Fibroblast of villous mesenchyme (primary cell): ENCODE measurements around the gene IFIT5. TPM values are rescaled to one million over a fixed set of nuclear protein-coding genes. Genes with fewer than 3 reads are reported as not detected.

ENCODE experiments used
- DNase-seq: peaks from one replicate; pipeline ENCODE4 v3.0.0-alpha.2; 2010; ENCODE audit warnings: low read depth
- H3K4me3 ChIP-seq: 2 replicates; pipeline ENCODE4 v1.5.1; 2011; ENCODE audit warnings: low read depth, mild to moderate bottlenecking, low read length
- total RNA-seq: library from RNA; depleted of rRNA; stranded (reverse); fragments of >200 nt; gene quantifications from 2 replicates; pipeline ENCODE4 v1.2.3, GENCODE V29; 2012
- TF ChIP-seq, protein P1 (sequence below): IDR thresholded peaks from 2 replicates; pipeline ENCODE4 v1.5.1; 2012; ENCODE audit warnings: low read depth, mild to moderate bottlenecking, low read length; ENCODE audit not compliant: insufficient read depth

IFIT5 gene
- total RNA-seq, 1 donor, result 52.7 TPM

DNA sequence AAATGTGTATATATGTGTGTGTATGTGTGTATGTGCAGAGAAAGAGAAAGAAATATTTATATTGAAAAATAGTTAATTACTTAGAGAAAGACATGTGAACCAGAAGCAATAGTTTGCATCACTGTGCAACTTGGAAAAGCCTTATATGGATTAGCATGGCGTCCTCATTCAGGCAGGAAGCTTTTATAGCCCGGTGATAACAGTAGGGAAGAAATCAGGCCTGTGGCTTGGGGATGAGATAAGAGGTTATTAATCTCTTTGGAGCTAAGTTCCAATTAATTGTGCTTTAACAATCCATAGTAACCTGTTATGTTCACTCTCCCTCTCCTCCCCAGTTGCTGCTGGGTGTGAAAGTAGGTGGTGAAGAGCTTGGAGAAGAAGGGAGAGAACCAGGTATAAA lies 36.5 kb downstream of the IFIT5 start:
- no peak overlapping the region for H3K4me3 ChIP-seq
- TF ChIP-seq, protein P1, sequence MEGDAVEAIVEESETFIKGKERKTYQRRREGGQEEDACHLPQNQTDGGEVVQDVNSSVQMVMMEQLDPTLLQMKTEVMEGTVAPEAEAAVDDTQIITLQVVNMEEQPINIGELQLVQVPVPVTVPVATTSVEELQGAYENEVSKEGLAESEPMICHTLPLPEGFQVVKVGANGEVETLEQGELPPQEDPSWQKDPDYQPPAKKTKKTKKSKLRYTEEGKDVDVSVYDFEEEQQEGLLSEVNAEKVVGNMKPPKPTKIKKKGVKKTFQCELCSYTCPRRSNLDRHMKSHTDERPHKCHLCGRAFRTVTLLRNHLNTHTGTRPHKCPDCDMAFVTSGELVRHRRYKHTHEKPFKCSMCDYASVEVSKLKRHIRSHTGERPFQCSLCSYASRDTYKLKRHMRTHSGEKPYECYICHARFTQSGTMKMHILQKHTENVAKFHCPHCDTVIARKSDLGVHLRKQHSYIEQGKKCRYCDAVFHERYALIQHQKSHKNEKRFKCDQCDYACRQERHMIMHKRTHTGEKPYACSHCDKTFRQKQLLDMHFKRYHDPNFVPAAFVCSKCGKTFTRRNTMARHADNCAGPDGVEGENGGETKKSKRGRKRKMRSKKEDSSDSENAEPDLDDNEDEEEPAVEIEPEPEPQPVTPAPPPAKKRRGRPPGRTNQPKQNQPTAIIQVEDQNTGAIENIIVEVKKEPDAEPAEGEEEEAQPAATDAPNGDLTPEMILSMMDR, result no peak

DNA sequence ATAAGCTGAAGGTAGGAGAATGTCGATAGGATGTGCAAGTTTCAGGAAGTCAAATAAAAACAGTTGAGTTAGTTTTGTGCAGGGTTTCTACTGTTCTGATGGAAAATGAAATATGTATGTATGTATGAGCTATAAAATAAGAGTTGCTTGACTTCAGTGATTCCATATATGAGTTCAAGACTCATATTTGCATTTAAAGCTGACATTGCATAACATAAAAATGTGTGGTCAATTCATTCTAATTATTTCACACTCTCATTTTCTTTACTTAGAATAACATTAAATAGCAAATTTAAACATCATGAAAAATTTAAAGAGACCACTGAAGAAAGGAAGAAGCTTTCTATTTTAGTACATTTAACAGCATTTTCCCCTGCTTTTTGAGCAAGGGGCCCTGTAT lies 37.8 kb downstream of the IFIT5 start:
- TF ChIP-seq, protein P1, result no peak
- DNase-seq, result no peak
- no peak overlapping the region for H3K4me3 ChIP-seq

More for the DNA sequence above, 36.5 kb downstream of the IFIT5 start:
- peak; percentile 32 for DNase-seq

DNA sequence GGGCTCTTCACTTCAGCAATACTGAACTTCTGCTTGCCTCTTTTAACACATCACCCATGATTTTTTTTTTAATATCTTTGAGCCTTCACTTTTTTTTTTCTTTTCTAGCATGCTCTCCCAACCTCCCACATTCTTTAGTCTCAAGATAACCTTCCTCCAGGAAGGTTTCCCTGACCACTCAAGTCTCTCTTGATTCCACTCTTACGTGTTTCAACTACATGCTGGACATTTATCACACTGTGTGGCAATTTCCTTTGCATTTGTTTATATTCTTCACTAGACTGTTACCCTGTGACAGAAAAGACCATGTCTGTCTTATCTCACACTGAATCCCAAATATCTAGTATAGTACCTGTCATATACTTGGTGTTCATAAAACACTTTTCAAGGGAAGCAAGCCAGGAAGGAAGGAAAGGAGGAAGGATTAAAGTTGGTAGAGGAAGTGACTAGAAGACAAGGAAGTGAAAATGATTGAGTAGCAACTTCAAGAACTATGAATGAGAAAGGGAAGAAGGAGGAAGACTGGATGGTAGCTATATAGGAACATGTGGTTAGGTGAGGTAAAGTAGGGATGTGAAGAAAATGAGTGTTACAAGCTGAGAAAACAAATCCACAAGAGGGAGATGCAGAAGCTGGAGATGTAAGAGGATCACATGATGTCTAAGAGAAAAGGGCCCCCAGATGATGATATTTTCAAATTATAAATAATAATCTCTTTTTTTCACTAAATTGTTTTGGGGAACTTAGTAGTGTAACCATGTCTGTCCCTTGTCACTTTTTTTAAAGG lies 40.4 kb downstream of the IFIT5 start:
- DNase-seq, result peak; percentile 70
- no peak overlapping the region for H3K4me3 ChIP-seq
- TF ChIP-seq, protein P1, result no peak

DNA sequence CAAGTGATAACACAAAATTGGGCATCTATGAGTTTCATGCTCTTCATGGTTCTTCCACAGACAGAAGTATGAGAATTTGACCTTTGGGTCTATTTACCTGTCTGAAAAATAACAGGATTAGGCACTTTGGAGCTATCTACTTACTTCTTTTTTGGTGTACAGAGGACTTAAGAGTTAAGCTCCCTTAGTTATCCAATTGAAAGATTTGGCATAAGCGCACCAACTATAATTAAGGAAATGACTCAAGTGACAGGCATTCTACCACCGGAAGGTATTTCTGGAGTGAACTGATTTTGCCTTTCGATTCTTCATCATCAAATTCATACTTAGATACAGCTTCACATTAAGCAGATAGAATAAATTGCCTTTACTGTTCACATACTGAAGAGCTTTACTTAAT lies 43.9 kb downstream of the IFIT5 start:
- DNase-seq, result peak; percentile 42
- H3K4me3 ChIP-seq, result no peak overlapping the region

DNA sequence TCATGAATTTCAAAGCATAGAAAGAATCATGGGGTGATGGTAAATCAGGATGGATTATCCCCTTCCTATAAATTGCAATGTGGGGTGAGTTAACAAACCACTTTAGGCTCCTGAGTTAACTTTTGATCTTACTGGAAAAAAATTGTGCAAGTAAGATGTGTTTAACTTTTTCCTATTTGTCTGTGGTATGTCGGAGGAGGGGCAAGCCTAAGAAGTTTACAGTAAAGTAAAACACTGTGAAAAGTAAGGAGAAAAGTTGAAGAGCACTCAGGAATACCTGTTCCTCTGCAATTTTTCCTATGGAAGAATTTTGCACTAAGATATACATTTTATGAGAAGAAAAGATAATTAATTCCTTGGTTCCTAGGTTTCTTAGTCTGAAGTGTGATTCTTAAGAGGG lies 44.4 kb downstream of the IFIT5 start:
- TF ChIP-seq, protein P1, result no peak
- DNase-seq, result peak; percentile 47
- H3K4me3 ChIP-seq, result no peak overlapping the region

More for the DNA sequence above, 43.9 kb downstream of the IFIT5 start:
- TF ChIP-seq, protein P1, result no peak

DNA sequence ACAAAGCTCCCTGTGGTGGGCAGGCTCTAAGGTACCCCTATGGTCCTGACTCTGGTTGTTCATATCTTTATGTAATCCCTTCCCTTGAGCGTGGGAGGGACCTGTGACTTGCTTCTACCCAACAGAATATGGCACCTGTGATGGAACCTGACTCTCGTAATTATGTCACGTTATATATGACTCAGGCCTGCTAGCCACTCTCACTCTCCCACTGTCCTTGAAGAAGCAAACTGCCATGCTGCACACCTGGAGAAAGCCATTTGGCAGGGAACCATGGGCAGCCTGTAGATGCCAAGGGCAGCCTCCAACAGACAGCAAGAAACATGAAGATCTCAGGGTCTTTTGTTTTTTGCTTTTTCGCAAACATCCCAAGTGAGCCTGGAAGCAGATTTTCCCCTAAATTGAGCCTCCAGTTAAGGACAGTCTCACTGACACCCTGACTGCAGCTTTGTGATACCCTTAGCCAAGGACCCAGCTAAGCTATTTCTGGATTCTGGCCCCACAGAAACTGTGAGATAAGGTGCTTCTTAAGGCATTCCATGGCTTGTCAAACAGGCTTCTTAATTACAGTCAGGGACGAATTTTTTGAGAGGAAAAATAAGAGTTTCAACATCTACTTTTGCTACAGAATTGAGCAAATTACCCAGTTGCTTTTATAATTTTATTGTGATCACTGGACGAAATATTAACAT lies 49.6 kb downstream of the IFIT5 start:
- DNase-seq, result no peak
- H3K4me3 ChIP-seq, result no peak overlapping the region
- TF ChIP-seq, protein P1, result no peak

DNA sequence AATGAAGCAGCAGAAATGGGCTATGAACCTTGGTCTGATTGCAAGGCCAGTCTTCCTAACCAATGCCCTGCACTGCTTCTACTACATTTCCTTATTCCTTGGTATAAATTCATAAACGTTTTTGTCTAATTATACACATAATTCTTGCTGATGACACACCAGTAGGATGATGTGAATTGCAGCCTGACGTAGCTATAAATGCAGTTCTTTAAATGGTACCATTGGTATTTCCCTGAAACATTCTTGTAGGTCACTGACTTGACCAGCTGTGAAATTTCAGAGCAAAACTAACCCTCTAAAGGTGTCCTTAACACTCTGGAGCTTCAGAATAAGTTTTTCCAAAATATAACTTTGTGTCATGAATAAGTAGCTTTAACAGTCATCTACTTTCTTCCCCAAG lies 50.8 kb downstream of the IFIT5 start:
- TF ChIP-seq, protein P1, result no peak
- DNase-seq, result no peak

More for the DNA sequence above, 50.8 kb downstream of the IFIT5 start:
- H3K4me3 ChIP-seq, result no peak overlapping the region
